GM18861 (cell line): ENCODE results near the gene PREX1.

Source experiments
- ATAC-seq: cut with Tn5 transposase; IDR thresholded peaks from one replicate; pipeline ENCODE4 v1.9.1; 2021; ENCODE audit not compliant: unreplicated experiment

Gene PREX1

DNA sequence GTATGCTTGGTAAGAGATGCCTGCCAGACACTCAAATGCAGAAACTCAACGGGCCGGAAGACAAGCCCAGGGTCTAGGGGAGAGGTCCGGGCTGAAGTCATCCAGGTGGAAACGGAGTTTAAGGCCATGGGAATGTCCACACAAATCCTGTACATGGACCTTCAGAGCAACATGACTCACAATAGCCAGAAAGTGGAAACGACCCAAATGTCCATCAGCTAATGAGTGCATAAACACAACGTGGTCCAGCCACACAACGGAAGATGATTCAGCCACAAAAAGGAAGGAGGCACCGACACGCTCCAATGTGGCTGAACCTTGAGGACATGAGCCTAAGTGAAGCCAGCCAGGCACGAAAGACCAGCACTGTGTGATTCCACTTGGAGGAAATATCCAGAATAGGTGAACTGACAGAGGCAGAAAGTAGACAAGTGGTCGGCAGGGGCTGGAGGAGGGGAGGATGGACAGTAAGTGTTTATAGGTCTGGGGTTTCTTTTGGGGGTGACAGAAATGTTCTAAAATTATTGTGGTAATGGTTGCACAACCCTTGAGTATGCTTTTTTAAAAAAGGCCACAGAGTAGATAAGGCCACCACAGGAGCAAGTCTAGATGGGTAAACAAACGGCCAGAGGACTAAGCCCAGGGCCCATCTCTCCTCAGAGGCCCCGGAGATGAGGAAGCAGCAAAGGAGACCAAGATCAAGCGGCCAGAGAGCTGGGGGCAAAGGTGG, 105.6 kb downstream of the PREX1 start:
- no peak for ATAC-seq

DNA sequence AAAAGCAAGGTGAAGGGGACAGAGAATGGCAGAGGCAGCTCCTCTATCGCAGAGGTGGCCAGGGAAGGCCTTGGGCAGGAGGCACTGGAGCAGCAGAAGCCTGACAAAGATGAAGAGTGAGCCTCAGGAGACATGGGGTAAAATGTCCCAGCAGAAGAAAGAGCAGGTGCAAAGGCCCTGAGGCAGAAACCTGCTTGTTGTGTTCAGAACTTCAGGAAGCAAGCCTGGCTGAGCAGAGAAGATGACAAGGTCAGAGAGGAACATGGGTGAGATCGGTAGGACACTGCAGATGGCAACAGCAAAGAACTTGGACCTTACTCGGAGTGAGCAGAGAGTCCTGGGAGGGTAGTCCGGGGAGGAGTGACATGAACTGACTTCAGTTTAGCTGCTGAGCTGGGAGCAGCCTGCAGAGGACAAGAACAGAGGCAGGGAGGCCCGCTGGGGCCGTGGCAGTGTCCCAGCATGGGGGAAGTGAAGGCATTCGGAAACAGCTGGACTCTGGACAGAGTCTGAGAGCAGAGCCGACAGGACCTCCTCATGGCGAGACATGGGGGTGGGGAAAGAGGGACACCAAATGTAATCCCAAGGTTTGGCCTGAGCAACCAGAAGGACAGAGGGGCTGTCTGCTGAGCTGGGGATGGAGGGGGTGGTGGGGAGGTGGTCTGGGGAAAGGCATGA, 106.3 kb downstream of the PREX1 start:
- ATAC-seq: no peak

DNA sequence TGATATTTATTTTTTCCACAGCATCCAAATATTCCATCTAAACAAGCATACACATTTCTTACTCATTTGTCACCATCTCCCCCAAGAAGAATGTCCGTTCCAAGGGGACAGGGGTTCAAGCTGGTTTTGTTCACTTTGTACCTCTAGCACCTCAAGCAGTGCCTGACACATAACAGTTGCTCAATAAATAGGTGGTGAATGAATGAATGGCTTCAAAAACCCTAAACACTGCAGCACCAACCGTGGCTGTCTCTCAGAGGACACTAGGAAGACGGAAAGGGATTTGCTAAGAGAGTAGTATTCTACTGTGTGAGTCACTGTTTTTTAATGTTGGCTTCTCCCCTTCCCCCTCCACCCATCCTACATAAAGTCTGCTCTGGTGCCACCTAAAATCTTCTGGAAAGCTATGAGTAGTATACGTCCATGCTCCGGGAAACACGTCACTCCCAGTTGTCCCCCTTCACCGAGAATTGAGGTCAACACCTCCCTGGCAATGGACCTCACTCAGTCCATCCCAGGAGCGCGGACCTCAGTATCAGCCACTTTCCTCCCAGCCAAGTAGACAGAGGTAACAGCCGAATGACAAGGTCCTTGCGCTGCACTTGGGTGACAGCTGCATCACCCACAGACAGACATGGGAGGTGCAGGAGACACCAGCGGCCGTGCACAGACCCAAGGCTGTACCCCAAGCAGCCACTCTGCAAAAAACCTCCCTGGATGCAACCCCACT, 107.4 kb downstream of the PREX1 start:
- no peak for ATAC-seq

DNA sequence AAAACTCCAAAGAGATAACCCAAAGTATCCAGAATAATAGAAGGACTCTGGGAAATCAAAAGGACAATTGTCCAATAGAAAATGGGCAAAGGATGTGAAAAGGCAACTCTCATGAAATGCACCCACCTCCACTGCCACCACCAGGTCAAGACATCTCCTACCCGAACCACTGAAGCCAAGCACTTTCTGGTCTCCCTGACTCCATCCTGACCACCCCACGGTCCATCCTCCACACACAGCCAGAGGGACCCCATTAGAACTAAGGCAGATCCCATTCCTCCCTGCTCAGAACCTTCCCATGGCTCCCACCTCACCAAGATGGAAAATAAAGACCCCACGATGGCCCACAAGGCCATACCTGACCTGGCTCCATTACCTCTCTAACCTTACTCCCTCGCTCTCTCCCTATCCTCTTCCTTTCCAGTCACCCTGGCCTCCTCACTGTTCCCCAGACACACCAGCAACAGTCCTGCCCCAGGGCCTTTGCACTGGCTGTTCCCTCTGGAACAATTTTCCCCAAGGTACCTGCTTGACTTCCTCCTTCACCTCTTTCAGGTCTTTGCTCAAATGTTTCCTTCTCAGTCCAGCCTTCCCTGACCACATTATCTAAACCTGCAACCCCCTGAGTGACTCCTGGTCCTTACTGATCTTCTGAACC, 108.1 kb downstream of the PREX1 start:
- ATAC-seq: no peak

DNA sequence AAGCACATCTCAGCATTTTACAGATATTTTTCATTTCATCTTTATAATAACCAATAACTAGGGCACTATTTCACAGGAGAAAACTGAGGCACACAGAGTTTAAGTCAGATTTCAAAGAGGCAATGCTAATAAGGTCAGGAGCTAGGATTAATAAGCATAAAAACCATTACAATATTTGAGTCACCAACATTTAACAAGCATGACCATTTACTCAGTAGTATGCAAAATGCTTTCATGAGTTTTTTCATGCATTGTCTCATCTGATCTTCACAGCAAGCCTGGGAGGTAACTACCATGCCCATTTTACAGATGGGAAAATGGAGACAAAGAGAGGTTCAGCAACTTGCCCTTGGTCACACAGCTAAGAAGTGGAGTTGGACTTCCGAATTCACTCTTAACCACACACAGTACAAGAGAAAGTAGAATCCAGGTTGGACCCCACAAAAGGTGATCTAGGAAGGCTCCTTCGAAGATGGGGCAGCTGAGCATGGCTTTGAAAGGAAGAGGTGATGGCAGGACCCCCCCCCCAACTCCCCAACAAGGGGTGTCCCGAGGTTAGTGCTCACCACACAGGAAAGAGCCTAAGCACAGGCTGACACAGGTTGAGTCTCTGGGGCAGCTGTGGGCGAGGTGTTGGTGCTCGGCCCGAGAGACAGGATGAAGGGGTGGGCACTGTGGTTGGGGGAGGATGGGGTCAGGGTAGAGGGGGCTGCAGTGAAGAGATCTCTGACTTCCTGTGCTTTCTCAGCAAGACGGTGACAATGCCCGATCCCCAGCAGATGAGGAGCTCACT, 108.8 kb downstream of the PREX1 start:
- no peak for ATAC-seq

DNA sequence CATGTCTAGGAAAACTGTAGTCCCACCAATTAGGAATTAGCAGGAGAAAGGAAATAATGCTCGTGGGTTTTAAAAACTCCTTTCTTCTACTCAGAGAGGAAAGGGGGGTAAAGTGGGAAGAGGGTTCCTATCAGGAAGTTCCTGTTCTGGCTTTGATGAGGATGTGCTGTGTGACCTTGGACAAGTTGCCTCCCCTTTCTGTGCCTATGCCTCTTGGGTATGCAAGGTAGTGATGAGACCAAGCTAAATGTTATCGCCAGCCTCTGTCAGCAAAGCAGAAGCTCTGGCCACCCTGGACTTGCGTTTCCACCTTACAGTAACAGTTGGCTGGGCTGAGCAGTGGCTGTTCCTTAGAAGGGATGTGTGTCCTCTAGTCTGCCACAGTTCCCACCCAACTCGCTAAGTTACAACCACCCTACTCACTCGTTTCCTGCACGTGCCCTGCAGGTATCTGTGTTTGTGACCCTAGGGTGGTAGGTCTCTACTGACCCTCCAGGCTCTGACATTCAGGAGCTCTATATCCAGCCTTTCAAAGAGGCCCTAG, 110.0 kb downstream of the PREX1 start:
- no peak for ATAC-seq

DNA sequence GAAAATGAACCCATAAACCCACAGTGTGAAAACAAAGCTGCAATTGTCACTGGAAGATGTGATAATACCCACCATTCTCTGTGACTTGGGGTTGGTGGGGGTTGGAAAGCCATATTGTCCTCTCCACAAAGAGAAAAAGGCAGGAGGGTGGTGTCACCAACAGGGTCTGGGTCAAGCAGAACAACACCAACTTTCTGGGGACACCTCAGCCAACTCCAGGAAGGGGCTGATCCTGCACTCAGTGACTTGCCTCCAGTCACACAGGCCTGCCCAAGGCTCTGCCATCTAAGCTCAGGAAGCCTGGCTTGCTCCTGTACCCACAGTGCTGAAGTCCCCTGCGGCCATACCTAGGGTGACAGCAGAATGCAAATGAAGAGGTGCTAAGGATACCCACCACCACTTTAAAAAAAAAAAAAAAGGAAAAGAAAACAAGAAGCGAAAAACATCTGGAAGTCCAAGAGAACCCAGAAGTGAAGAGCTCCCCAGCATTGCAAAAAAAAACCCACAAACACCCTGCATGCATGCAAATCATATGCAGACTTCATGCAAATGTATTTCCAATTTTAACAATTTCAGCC, 110.6 kb downstream of the PREX1 start:
- ATAC-seq: no peak

DNA sequence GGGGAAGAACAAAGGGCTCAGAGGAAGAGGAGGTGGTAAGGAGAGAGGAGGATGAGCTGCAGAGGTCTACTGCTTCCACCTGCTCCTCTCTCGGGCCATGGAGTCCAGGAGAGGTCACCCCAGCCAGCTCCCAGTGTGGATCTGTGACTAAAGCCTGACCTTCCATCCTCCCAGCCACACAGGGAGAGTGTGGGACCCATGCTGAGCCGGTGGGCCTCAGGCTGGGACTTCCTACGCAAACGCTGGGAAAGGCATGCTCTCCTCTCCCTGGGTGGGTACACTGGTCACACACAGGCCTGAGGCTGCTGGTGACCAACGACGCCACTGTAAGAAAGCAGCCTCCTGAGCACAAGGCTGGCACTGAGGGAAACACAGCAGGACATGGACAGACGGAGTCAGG, 111.3 kb downstream of the PREX1 start:
- no peak for ATAC-seq

DNA sequence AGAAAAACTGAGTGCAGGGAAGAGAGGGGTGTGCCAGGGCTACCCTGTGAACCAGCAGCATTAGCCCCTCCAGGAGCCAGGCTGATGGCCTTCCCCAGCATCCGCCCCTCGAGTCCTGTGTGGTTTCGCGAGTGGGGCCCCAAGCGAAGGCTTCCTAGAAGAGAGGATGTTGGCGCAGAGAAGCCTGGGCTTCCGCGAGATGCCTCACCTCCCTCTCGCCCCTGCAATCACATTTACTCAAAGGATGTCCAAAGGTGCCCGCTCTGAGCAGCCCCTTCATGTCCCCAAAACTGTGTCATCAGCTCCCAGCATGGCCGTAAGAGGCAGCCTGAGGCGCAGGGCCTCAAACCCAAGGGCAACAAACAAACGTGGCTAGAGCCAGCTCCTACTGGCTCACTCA, 111.7 kb downstream of the PREX1 start:
- no peak for ATAC-seq

DNA sequence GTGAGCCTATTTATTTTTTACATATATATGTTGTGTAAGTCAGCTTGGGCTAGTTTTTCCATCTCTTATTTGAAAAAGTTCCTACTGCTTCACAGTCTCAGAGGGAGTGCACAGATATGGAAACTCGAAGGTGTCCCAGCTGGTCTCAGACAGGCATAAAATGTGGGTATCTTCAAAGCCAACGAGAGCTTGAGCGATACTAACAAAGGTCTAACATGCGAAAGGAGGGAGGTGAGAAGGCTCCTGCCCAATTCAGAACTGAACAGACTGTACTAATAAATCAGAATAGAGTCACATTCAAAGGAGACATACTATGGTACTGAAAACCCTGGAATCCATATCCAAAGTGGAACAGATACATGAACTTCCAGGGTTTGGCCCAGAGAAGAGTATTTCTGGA, 113.0 kb downstream of the PREX1 start:
- no peak for ATAC-seq

DNA sequence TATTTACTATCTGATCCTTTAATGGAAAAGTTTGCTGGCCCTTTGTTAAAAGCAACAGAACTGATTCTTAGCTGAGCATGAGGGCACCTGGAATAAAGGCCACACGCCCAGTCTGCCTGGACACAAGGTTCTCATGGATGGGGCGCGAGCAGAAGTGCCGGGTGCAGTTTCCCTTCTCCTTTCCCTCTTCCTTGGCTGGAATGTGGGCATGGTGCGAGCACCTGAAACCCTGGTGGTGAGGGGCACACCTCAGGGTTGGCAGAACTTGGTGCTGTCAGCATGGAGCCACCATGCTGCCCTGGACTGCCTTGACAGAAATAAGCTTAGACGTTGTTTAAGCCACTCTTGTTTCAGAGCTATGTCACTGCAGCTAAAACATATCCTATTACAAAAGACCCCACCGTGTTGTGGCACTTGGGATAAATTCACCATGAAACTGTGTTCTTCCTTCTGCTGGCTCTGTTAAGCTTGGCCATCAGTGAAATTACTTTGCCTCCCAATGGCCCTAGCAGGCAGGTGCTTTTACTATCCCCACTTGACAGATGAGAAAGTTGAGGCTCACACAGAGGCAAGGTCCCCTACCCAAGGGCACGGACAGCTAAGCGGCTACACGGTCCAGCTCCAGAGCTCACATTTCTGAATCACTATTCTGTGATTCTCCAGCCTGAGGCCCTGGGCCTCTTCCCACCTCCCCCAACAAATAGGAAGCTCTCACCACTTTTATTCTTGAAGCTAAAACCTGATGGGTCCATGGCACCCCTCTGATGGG, 115.9 kb downstream of the PREX1 start:
- ATAC-seq: no peak

DNA sequence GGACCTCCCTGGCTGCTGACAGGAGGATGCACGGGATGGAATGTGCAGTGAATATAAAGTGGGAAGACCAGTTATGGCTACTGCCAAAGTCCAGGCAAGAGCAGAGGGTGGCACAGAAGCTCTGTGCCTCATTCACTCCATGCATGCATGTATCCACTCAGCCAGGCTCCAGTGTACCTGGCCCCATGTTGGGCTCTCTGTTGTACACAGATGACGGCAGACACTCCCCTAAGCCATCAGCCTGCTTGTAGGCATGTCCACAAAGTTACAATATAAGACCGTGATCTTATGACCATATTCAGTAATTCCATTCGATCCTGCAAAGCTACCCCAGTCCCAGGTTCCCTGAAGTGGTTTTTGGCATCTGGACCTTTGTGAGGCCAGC, 116.8 kb downstream of the PREX1 start:
- no peak for ATAC-seq

DNA sequence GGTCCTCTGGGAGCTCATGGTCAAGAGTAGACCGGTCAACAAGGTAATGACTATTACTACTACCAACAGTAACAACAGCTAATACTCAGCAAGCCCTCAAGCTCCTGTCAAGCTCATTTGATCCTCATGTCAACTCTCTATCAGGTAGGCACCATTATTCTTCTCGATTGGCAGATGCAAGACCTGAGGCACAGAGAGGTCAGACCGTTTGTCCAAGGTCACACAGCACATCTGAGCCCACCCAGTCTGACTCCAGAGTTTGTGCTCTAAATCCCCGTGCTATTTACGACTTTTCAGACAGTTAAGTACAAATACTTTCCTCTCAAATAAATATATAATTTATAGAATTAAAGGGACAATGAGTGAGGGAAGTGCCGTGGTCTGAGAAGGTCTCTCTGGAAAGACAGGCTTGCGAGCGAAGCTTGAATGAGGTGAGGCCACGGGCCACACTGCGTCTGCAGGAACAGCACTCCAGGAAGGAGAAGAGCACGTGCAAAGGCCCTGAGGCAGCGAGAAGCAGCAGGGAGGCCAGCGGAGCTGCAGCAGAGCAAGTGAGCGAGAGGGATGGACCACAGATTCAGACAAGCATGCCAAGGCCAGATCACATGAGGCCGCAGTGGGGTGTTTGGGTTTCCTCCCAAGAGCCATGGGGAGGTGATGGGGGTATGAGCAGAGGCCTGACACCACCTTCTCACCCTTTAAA, 117.3 kb downstream of the PREX1 start:
- no peak for ATAC-seq

DNA sequence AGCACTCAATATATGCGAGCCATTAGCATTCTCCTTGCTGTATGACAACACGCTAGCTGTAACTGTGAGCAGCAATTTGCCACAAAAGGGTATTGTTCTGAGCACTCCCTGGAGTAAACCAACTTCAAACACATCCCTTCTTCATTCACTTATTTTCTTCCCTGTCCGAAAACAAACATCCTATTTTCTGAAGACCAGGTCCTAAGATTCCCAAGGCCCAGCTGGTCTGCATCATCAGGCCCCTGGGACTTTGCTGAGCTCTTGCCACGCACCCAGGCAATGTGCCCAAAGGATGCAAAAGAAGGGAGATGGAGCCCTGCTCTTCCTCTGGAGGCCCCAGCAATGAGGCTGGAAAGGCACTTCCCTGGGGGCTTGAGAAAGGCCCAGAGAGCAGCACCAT, 118.1 kb downstream of the PREX1 start:
- ATAC-seq: no peak

DNA sequence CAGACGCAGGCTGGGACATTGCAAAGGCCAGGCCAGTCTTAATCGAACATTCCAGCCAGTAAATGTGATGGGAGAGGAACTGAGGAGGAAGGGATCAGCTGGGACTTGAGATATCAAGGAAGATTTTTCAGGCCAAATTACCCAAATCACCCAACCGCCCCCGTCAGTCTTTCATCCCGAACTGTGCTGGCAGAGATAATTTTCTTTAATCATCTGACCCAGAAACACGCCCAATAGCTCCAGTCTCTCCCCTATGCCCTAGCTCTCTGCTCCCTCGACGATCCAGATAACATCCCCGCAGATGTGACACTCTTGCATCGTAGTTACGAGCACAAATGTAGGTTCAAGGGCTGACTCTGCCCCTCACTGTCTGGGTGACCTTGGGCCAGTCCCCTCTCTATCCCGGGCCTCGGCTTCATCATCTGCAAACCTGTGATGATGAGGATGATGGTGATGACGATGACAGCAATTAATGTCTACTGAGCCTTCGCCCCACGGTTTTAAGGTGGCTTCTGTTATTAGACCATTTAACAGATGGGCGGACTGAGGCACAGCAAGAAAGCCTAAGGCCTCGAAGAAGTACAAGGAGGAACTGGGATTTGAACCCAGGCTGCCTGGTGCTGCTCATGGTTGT, 118.6 kb downstream of the PREX1 start:
- ATAC-seq: no peak

DNA sequence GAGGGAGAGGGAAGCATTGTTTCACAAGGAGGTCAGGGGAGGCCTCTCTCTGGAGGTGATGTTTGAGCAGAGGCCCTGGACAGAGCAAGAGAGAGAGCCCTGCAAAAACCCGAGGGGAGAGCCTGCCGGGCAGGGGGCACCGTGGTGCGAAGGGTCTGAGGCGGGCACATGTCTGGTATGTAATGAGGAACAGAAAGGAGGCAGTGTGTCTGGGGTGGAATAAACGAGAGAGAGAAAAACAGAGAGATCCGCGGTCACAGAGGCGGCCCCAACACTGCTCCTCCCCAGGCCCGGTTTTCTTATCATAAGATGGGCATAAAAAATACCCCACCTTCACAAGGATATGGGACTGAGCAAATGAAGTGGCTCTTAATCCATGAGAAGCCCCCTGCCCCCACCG, 119.2 kb downstream of the PREX1 start:
- ATAC-seq: no peak

DNA sequence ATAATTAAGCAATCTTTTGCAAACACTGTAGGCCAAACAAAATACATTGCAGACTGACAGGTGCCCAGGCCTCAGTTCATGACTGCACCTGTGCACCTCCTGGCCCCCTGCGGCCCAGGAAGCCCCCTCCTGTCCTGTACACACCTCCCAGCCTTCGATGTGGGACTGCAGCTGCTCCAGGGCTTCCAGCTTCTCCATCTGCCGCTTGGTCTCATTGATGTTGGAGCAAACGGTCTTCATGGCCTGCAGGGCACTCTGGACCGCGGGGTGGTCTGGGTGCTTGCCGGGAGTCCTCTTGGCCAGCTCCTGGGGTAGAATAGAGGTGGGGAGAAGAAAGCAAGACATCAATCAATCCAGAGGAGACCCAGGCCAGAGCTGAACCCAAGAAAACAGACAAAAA, 119.7 kb downstream of the PREX1 start:
- ATAC-seq: no peak

DNA sequence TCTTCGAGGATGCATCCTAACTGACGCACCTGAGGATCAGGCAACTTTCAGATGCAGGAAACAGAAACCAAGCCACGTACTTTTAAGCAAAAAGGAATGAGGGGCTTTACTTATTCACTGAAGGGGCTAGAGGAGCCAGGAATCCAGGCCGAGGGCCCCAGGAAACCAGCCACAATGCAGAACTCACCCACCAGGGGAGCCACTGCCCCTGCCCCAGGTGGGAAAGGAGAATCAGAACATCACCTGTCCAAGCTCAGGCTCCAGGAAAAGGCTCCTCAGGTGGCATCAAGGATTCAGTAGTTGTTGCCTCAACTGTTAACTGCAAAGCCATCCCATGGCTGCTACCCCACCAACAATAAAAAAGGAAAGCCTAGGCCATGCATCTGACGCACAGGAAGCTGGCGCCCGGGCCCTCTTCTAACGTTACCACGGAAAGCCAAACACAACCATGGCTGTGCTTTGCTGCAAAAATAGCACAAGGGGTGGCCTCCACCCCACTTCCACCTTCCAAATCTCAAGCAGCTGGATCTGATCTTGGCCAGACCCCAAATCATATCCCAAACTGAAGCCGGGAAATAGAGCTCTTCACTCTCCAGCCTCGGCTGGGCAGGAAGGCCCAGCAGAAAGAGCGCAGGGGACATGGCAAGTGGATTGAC, 121.0 kb downstream of the PREX1 start:
- no peak for ATAC-seq
